H1 (cell line): ENCODE measurements around the gene TMEM54. TPM values are rescaled to one million over a fixed set of nuclear protein-coding genes. Genes with fewer than 3 reads are reported as not detected.

Experiments
- CTCF ChIA-PET: fragments of 300-600 bp; sonication (Branson Sonifier 250); formaldehyde crosslinking; loops from one replicate; lab custom pipeline; 2021; ENCODE audit not compliant: partially characterized antibody; lab: Charles Lee
- POLR2A ChIA-PET: fragments of 300-600 bp; sonication (Branson Sonifier 250); formaldehyde crosslinking; loops from one replicate; lab custom pipeline; 2021; ENCODE audit warnings: inconsistent platforms; ENCODE audit not compliant: partially characterized antibody; lab: Charles Lee
- DNase-seq, 2 experiments: peaks; one replicate each; pipeline versions ENCODE4 v3.0.0 to v3.0.0-alpha.2; 2010 to 2022; ENCODE audit warnings: low spot score in 2 of 2, low read depth in 1 of 2, mixed read lengths in 1 of 2
- FAIRE-seq: peaks from 2 replicates; lab custom pipeline; 2011; peaks lifted over from hg19 to GRCh38; lab: Jason Lieb, UNC
- H2AFZ ChIP-seq: 2 replicates; pipeline ENCODE4 v1.8.1; 2012; ENCODE audit warnings: low read length, inconsistent platforms
- H2AK5ac ChIP-seq: 2 replicates; pipeline ENCODE4 v1.6.1; 2013; ENCODE audit warnings: low read depth, low read length
- H2BK120ac ChIP-seq: replicated peaks from 2 replicates; pipeline ENCODE3; 2013; ENCODE audit warnings: low read depth, low read length, inconsistent platforms
- H2BK12ac ChIP-seq: 2 replicates; pipeline ENCODE4 v1.6.1; 2013; ENCODE audit warnings: low read depth, low read length
- H2BK15ac ChIP-seq: 2 replicates; pipeline ENCODE4 v1.6.1; 2013; ENCODE audit warnings: low read length
- H2BK20ac ChIP-seq: 2 replicates; pipeline ENCODE4 v1.6.1; 2013; ENCODE audit warnings: low read length
- H2BK5ac ChIP-seq: 2 replicates; pipeline ENCODE4 v1.6.1; 2013; ENCODE audit warnings: low read depth, low read length
- H3K14ac ChIP-seq: 2 replicates; pipeline ENCODE4 v1.6.1; 2013; ENCODE audit warnings: inconsistent platforms; ENCODE audit not compliant: insufficient read length
- H3K18ac ChIP-seq: 2 replicates; pipeline ENCODE4 v1.6.1; 2013; ENCODE audit warnings: low read length; ENCODE audit errors: extremely low read depth
- H3K23ac ChIP-seq: 2 replicates; pipeline ENCODE4 v1.6.1; 2013; ENCODE audit warnings: inconsistent platforms; ENCODE audit not compliant: insufficient read length
- H3K23me2 ChIP-seq: 2 replicates; pipeline ENCODE4 v1.6.1; 2013; ENCODE audit warnings: low read depth, low read length
- H3K27ac ChIP-seq: 2 replicates; pipeline ENCODE4 v1.6.1; 2011; ENCODE audit warnings: low read depth, low read length, inconsistent platforms
- H3K27me3 ChIP-seq, 4 experiments: replicated peaks in 1 of 4; 1 replicate in 1 of 4; 2 replicates in 3 of 4; pipeline versions ENCODE4 v1.6.1 to v1.8.1; 2011 to 2013; ENCODE audit warnings: low read length in 3 of 4, mild to moderate bottlenecking in 3 of 4, inconsistent platforms in 2 of 4, mixed read lengths in 2 of 4, moderate library complexity in 1 of 4; ENCODE audit not compliant: control insufficient read depth in 3 of 4, insufficient read depth in 3 of 4; ENCODE audit errors: extremely low read depth in 1 of 4
- H3K36me3 ChIP-seq, 4 experiments: 2 replicates each; pipeline versions ENCODE4 v1.6.1 to v1.8.1; 2011 to 2013; ENCODE audit warnings: mild to moderate bottlenecking in 4 of 4, low read length in 3 of 4, moderate library complexity in 2 of 4, control low read depth in 1 of 4, inconsistent platforms in 1 of 4; ENCODE audit not compliant: insufficient read depth in 4 of 4, control insufficient read depth in 2 of 4
- H3K4ac ChIP-seq: replicated peaks from 2 replicates; pipeline ENCODE3; 2013; ENCODE audit warnings: low read length, low read depth, mixed read lengths, inconsistent platforms; ENCODE audit not compliant: insufficient read length
- H3K4me1 ChIP-seq, 4 experiments: replicated peaks in 1 of 4; 1 replicate in 1 of 4; 2 replicates in 3 of 4; pipeline versions ENCODE4 v1.6.1 to v1.8.1; 2011 to 2013; ENCODE audit warnings: low read length in 3 of 4, inconsistent platforms in 2 of 4, mixed read lengths in 1 of 4; ENCODE audit not compliant: insufficient read depth in 4 of 4, control insufficient read depth in 3 of 4
- H3K4me2 ChIP-seq, 2 experiments: 2 replicates each; pipeline versions ENCODE4 v1.6.1 to v1.8.1; 2011 to 2013; ENCODE audit warnings: low read depth in 2 of 2, low read length in 2 of 2, control low read depth in 1 of 2, inconsistent platforms in 1 of 2, mild to moderate bottlenecking in 1 of 2; ENCODE audit not compliant: insufficient read depth in 1 of 2
- H3K4me3 ChIP-seq, 4 experiments: fragments of 200-600, 300-600 bp in 1 of 4; sonication (generic), shearing (Covaris generic), sonication (Bioruptor Twin) in 1 of 4; 2 replicates each; pipeline versions ENCODE4 v1.5.1 to v1.8.1; 2011 to 2016; ENCODE audit warnings: low read length in 4 of 4, low read depth in 3 of 4, control low read depth in 2 of 4, inconsistent platforms in 2 of 4, mild to moderate bottlenecking in 2 of 4, mixed read lengths in 1 of 4, moderate library complexity in 1 of 4; ENCODE audit not compliant: insufficient read depth in 2 of 4; ENCODE audit errors: extremely low read depth in 1 of 4
- H3K56ac ChIP-seq: replicated peaks from 2 replicates; pipeline ENCODE3; 2013; ENCODE audit warnings: low read depth, mild to moderate bottlenecking, mixed read lengths, low read length, inconsistent platforms; ENCODE audit not compliant: insufficient read length
- H3K79me1 ChIP-seq: 2 replicates; pipeline ENCODE4 v1.6.1; 2013; ENCODE audit warnings: low read depth, low read length, control low read depth
- H3K79me2 ChIP-seq, 2 experiments: 2 replicates each; pipeline versions ENCODE4 v1.6.1 to v1.8.1; 2012 to 2013; ENCODE audit warnings: low read length in 2 of 2, mild to moderate bottlenecking in 2 of 2, inconsistent platforms in 1 of 2; ENCODE audit not compliant: insufficient read depth in 2 of 2, control insufficient read depth in 1 of 2
- H3K9ac ChIP-seq, 4 experiments: replicated peaks in 1 of 4; 1 replicate in 1 of 4; 2 replicates in 3 of 4; pipeline versions ENCODE4 v1.6.1 to v1.8.1; 2011 to 2013; ENCODE audit warnings: low read depth in 3 of 4, low read length in 3 of 4, control low read depth in 2 of 4, mild to moderate bottlenecking in 2 of 4, moderate library complexity in 2 of 4, inconsistent platforms in 1 of 4; ENCODE audit errors: extremely low read depth in 1 of 4
- H3K9me3 ChIP-seq, 2 experiments: 2 replicates each; pipeline versions ENCODE4 v1.6.1 to v1.8.1; 2012 to 2013; ENCODE audit warnings: mild to moderate bottlenecking in 2 of 2, moderate library complexity in 2 of 2, control low read depth in 1 of 2, inconsistent platforms in 1 of 2, low read depth in 1 of 2, low read length in 1 of 2, mixed read lengths in 1 of 2; ENCODE audit not compliant: insufficient read depth in 2 of 2
- H4K20me1 ChIP-seq, 2 experiments: replicated peaks in 1 of 2; 2 replicates each; pipeline versions ENCODE3 to v1.8.1; 2011 to 2013; ENCODE audit warnings: inconsistent platforms in 2 of 2, low read length in 2 of 2, mild to moderate bottlenecking in 1 of 2; ENCODE audit not compliant: insufficient read depth in 2 of 2, control insufficient read depth in 1 of 2
- H4K5ac ChIP-seq: 2 replicates; pipeline ENCODE4 v1.6.1; 2013; ENCODE audit warnings: low read length, low read depth, mixed read lengths, inconsistent platforms; ENCODE audit not compliant: insufficient read length
- H4K8ac ChIP-seq: 2 replicates; pipeline ENCODE4 v1.8.0; 2013; ENCODE audit warnings: mild to moderate bottlenecking, moderate library complexity, low read length, inconsistent platforms; ENCODE audit not compliant: insufficient read depth; ENCODE audit errors: extremely low read depth
- H4K91ac ChIP-seq: replicated peaks from 2 replicates; pipeline ENCODE3; 2013; ENCODE audit warnings: low read length, mixed read lengths, inconsistent platforms; ENCODE audit not compliant: insufficient read length
- BCL11A ChIP-seq, 2 experiments: IDR thresholded peaks; one replicate each; pipeline ENCODE4 v1.6.1; 2011; ENCODE audit warnings: low read depth in 2 of 2, low read length in 2 of 2, mild to moderate bottlenecking in 2 of 2
- CBX8 ChIP-seq: fragments of 300-800, 300-1000 bp; sonication (generic); IDR thresholded peaks from 2 replicates; pipeline ENCODE4 v1.7.1; 2016; ENCODE audit warnings: low read depth, low read length, borderline replicate concordance
- CTBP2 ChIP-seq: IDR thresholded peaks from 2 replicates; pipeline ENCODE4 v1.7.0; 2011; ENCODE audit warnings: borderline replicate concordance, mild to moderate bottlenecking, moderate library complexity, mixed read lengths, low read length; ENCODE audit not compliant: insufficient read depth, insufficient read length
- KDM4A ChIP-seq: IDR thresholded peaks from one replicate; pipeline ENCODE4 v1.7.1; 2012; ENCODE audit warnings: low read depth, mild to moderate bottlenecking, moderate library complexity, low read length, inconsistent platforms; ENCODE audit not compliant: severe bottlenecking
- POLR2A ChIP-seq, 2 experiments: IDR thresholded peaks; 1 replicate in 1 of 2; 2 replicates in 1 of 2; pipeline ENCODE4 v1.6.1; 2011; ENCODE audit warnings: low read depth in 2 of 2, low read length in 2 of 2, mild to moderate bottlenecking in 2 of 2; ENCODE audit errors: control extremely low read depth in 1 of 2
- RNF2 ChIP-seq: fragments of 200-900, 300-1000 bp; sonication (generic); IDR thresholded peaks from 2 replicates; pipeline ENCODE4 v1.7.1; 2016; ENCODE audit warnings: borderline replicate concordance, low read depth, mild to moderate bottlenecking, antibody characterized with exemption, low read length; ENCODE audit not compliant: poor library complexity, severe bottlenecking; ENCODE audit errors: missing control alignments
- SAP30 ChIP-seq: fragments of 300-600 bp; sonication (generic); IDR thresholded peaks from 2 replicates; pipeline ENCODE4 v1.7.1; 2012; ENCODE audit warnings: low read length, moderate library complexity, mild to moderate bottlenecking, inconsistent platforms; ENCODE audit not compliant: insufficient read depth, insufficient replicate concordance
- SP4 ChIP-seq: IDR thresholded peaks from 2 replicates; pipeline ENCODE4 v1.6.1; 2012; ENCODE audit warnings: low read length, inconsistent platforms
- SRF ChIP-seq: IDR thresholded peaks from 2 replicates; pipeline ENCODE4 v1.6.1; 2011; ENCODE audit warnings: mild to moderate bottlenecking, low read depth, low read length, moderate library complexity
- WGBS, 2 experiments: shearing (Covaris generic) in 1 of 2; methylation state at CpG; one replicate each; pipeline versions ENCODE4 v1.1.6 to v1.1.7; 2013 to 2015; ENCODE audit warnings: low lambda C conversion rate in 2 of 2, mixed read lengths in 2 of 2, inconsistent platforms in 1 of 2, low coverage in 1 of 2, missing lambda C conversion rate in 1 of 2; ENCODE audit not compliant: insufficient replicate concordance in 2 of 2, insufficient coverage in 1 of 2, insufficient read length in 1 of 2; ENCODE audit errors: extremely low coverage in 1 of 2, missing lambda C conversion rate in 1 of 2; 5-methylcytosine and 5-hydroxymethylcytosine counted together
- polyA plus RNA-seq, 7 experiments: library from polyadenylated mRNA; depleted of rRNA in 3 of 7; stranded (reverse) in 5 of 7; unstranded in 2 of 7; fragments of >200 nt in 5 of 7; fragments of 200-250 nt in 2 of 7; gene quantifications; 1 replicate in 5 of 7; 2 replicates in 1 of 7; 4 replicates in 1 of 7; pipeline versions ENCODE4 v1.2.1 to v1.2.3, GENCODE V29; 2011 to 2013; ENCODE audit warnings: missing spikeins in 2 of 7, mixed read lengths in 2 of 7
- total RNA-seq: library from RNA; stranded (reverse); fragmentation: NEBNext Ultra II Directional; extraction: Animal tissue kit (Norgen Biotek cat#: 25700); gene quantifications from 2 replicates; pipeline ENCODE4 v1.2.1, GENCODE V29; 2021

Gene TMEM54
- total and polyA plus RNA-seq, 2 of the 8 experiments (the other 6 are each of a cell fraction or from before 2014, with no cell fraction given) = 9.5 to 58.7 TPM

GRCh38 chr1:32890516-32891240, 10.5 kb downstream of the TMEM54 start:
- Histone ChIP-seq H3K9ac (no peak overlapping the region), H2BK15ac (no peak overlapping the region), H2AFZ (no peak overlapping the region), H3K14ac (no peak overlapping the region), H3K23ac (no peak overlapping the region), H4K20me1 (peaks cover 0 to 16% of the 10 kb centered on the region in 2 experiments), H3K27ac (no peak overlapping the region), H3K18ac (no peak overlapping the region), H2BK20ac (no peak overlapping the region), H4K5ac (no peak overlapping the region), H3K4me1 (peaks cover 0 to 19% (median 9%) of the 10 kb centered on the region in 4 experiments; a peak in 6 of 7 replicates), H3K27me3 (peaks cover 2 to 45% (median 25%) of the 10 kb centered on the region in 4 experiments), H4K8ac (no peak overlapping the region), H3K56ac (no peak overlapping the region), H3K79me1 (no peaks in the 10 kb centered on the region), H3K23me2 (peaks cover 7% of the 10 kb centered on the region; the same call in 1 of the 2 replicates), H3K36me3 (no peaks in the 10 kb centered on the region), H4K91ac (no peak overlapping the region), H2AK5ac (no peak overlapping the region), H3K9me3 (peaks cover 0 to 6% of the 10 kb centered on the region in 2 experiments; a peak in 1 of 4 replicates), H2BK120ac (no peak overlapping the region), H3K79me2 (no peaks in the 10 kb centered on the region), H3K4ac (no peak overlapping the region), H2BK5ac (no peak overlapping the region), H3K4me2 (no peak overlapping the region), H2BK12ac (no peak overlapping the region), H3K4me3 (no peak overlapping the region)
- DNase-seq (no peak), FAIRE-seq (no peak)
- CTCF ChIA-PET = interaction anchor here (0.7 to 16.6 kb wide), 13 partner anchors 9 to 204 kb away, joined by 3 to 382 read pairs (median 4); partner anchors contain the start of genes FNDC5 and HPCA
- POLR2A ChIA-PET = interaction anchor here (0.7 kb wide), 1 partner anchor 38 kb away, joined by 3 read pairs; no protein-coding TSS in a partner anchor
- 87% methylated on average over 7 of the region's 7 CpGs; no CpG with 5 or more reads in 1 of the 2 experiments for WGBS, 2 experiments
- TF ChIP-seq RNF2 = no peak
- no peak for TF ChIP-seq SP4
- no peak for TF ChIP-seq BCL11A (IDR thresholded peaks at IDR 0.05; ENCODE audit: low read depth in 2 of 2, low read length in 2 of 2)
- no peak for TF ChIP-seq KDM4A
- TF ChIP-seq SAP30 = no peak
- no peak for TF ChIP-seq SRF
- no peak for TF ChIP-seq CTBP2
- TF ChIP-seq POLR2A (IDR thresholded peaks at IDR 0.05; ENCODE audit: control extremely low read depth in 1 of 2, low read depth in 2 of 2, low read length in 2 of 2) = no peak
- TF ChIP-seq CBX8 = no peak
